ENCODE data around the gene HMCN2. TPM values are rescaled to one million over a fixed set of nuclear protein-coding genes. Genes with fewer than 3 reads are reported as not detected.

Gene HMCN2
- total RNA-seq, 1 experiment from 2014 or later = 8.6 TPM

DNA sequence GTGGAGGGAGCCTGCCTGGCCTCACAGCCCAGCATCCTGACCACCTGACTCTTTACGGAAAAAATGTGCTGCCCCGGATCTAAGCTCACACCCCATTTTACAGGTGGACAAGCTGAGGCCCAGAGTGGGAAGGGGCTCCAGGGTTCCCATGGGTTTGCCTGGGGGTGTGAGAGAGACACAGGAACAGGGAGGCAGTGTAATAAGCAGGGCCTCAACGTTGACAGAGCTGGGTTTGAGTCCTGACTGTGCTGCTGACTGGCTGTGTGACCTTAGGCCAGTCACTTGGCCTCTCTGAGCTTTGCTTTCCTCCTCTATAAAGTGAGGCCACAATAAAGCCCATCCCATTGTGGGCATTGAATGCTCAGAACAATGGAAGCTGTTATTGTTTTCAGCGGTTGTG is 73.7 kb downstream of the HMCN2 start:
- Histone ChIP-seq H2BK12ac (ENCODE audit: insufficient read length, low read depth, low read length) (no peak overlapping the region), H2BK5ac (ENCODE audit: insufficient read length, low read length) (no peak overlapping the region), H4K5ac (ENCODE audit: insufficient read length, low read depth, low read length) (no peak overlapping the region), H4K20me1 (ENCODE audit: control insufficient read depth, insufficient read depth, insufficient read length) (no peaks in the 10 kb centered on the region), H2BK120ac (ENCODE audit: low read depth, low read length, poor library complexity, severe bottlenecking) (no peak overlapping the region), H3K56ac (ENCODE audit: insufficient read length, low read depth, low read length) (no peak overlapping the region), H2AFZ (ENCODE audit: low read length) (no peak overlapping the region), H3K4me1 (ENCODE audit: insufficient read depth, low read length) (no peaks in the 10 kb centered on the region), H4K8ac (replicated peaks; ENCODE audit: insufficient read length, low read depth, low read length) (no peak overlapping the region), H3K14ac (ENCODE audit: insufficient read depth, low read length) (no peak overlapping the region), H3K9ac (ENCODE audit: extremely low read depth, insufficient read length, low read length) (no peak overlapping the region), H3K79me1 (ENCODE audit: insufficient read depth, low read depth, low read length, poor library complexity, severe bottlenecking) (no peaks in the 10 kb centered on the region), H3K23me2 (ENCODE audit: insufficient read length, low read depth, low read length, poor library complexity, severe bottlenecking) (no peaks in the 10 kb centered on the region), H3K9me3 (ENCODE audit: control insufficient read depth, low read depth, low read length) (no peaks in the 10 kb centered on the region), H3K4me2 (ENCODE audit: insufficient read depth, insufficient read length, low read length) (no peak overlapping the region), H2AK5ac (ENCODE audit: insufficient read length, low read length) (no peak overlapping the region), H4K91ac (ENCODE audit: insufficient read length, low read depth, low read length) (no peak overlapping the region), H3K27ac (ENCODE audit: insufficient read length, low read depth, low read length) (no peak overlapping the region), H2BK15ac (ENCODE audit: low read depth, low read length) (no peak overlapping the region), H3K27me3 (ENCODE audit: insufficient read depth, low read length) (no peaks in the 10 kb centered on the region), H3K18ac (ENCODE audit: insufficient read length, low read depth, low read length) (no peak overlapping the region), H3T11ph (ENCODE audit: low read length) (no peak overlapping the region), H3K79me2 (ENCODE audit: insufficient read depth, low read length) (no peaks in the 10 kb centered on the region), H3K4ac (ENCODE audit: low read depth, low read length) (no peak overlapping the region), H3K23ac (ENCODE audit: insufficient read length, low read depth, low read length) (no peak overlapping the region), H2BK20ac (ENCODE audit: low read depth, low read length, poor library complexity, severe bottlenecking) (no peak overlapping the region)
- WGBS (ENCODE audit: extremely low coverage, insufficient read length, low lambda C conversion rate) = no CpG with 5 or more reads among the region's 4 CpGs
- DNase-seq = no peak
- Mint-ChIP-seq H3K36me3 (ENCODE audit: insufficient read depth in 1 of 3, low read depth in 3 of 3) (no peaks in the 10 kb centered on the region; a peak in 1 of 7 replicates), H3K9me3 (no peaks in the 10 kb centered on the region), H3K4me1 (no peaks in the 10 kb centered on the region), H3K27me3 (ENCODE audit: low read depth) (no peaks in the 10 kb centered on the region), H3K4me3 (no peak overlapping the region), H3K27ac (no peak overlapping the region)
- TF ChIP-seq, protein P1, sequence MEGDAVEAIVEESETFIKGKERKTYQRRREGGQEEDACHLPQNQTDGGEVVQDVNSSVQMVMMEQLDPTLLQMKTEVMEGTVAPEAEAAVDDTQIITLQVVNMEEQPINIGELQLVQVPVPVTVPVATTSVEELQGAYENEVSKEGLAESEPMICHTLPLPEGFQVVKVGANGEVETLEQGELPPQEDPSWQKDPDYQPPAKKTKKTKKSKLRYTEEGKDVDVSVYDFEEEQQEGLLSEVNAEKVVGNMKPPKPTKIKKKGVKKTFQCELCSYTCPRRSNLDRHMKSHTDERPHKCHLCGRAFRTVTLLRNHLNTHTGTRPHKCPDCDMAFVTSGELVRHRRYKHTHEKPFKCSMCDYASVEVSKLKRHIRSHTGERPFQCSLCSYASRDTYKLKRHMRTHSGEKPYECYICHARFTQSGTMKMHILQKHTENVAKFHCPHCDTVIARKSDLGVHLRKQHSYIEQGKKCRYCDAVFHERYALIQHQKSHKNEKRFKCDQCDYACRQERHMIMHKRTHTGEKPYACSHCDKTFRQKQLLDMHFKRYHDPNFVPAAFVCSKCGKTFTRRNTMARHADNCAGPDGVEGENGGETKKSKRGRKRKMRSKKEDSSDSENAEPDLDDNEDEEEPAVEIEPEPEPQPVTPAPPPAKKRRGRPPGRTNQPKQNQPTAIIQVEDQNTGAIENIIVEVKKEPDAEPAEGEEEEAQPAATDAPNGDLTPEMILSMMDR (conservative IDR thresholded peaks at IDR 0.05) = no peak

All from H9 (cell line).